ENCODE results near the gene TTC33.

The TTC33 gene

GRCh38 chr5:40503439-40503838 is 252.3 kb downstream of the TTC33 start:
- TF ChIP-seq CTCF (IDR thresholded peaks at IDR 0.05; ENCODE audit: low read depth, low read length) = no peak
- DNase-seq (ENCODE audit: extremely low read depth, low read depth) = no peak

DNA sequence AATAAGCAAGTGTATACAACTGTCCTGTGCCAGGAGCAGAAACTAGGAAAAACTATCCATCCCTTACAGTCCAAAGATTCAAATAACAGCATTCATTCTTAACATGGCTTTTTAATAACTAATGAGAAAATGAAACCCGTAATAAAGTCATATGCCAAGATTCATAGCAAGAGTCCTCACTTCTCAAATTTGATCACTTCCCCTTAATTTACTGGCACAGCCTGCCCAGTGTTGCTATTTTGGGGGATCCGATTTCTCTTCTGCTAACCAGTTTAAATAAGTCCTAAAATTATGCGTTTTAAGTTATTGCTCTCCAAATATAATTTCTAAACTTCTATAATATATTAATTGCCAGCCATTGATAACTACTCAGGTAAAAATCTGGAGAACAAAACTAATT is 253.0 kb downstream of the TTC33 start:
- no peak for DNase-seq (ENCODE audit: extremely low read depth, low read depth)

GRCh38 chr5:40501711-40502444 is 253.9 kb downstream of the TTC33 start:
- no peak for TF ChIP-seq CTCF (IDR thresholded peaks at IDR 0.05; ENCODE audit: low read depth, low read length)
- no peak for DNase-seq (ENCODE audit: extremely low read depth, low read depth)

More for the DNA sequence above, 253.0 kb downstream of the TTC33 start:
- no peak for TF ChIP-seq CTCF (IDR thresholded peaks at IDR 0.05; ENCODE audit: low read depth, low read length)

- DNase-seq (ENCODE audit: extremely low read depth, low read depth) = no peak
- no peak for TF ChIP-seq CTCF (IDR thresholded peaks at IDR 0.05; ENCODE audit: low read depth, low read length)
Measured at GRCh38 chr5:40499518-40500273, 256.1 kb downstream of the TTC33 start.

GRCh38 chr5:40499007-40499406 is 256.8 kb downstream of the TTC33 start:
- no peak for TF ChIP-seq CTCF (IDR thresholded peaks at IDR 0.05; ENCODE audit: low read depth, low read length)
- DNase-seq (ENCODE audit: extremely low read depth, low read depth) = no peak

DNA sequence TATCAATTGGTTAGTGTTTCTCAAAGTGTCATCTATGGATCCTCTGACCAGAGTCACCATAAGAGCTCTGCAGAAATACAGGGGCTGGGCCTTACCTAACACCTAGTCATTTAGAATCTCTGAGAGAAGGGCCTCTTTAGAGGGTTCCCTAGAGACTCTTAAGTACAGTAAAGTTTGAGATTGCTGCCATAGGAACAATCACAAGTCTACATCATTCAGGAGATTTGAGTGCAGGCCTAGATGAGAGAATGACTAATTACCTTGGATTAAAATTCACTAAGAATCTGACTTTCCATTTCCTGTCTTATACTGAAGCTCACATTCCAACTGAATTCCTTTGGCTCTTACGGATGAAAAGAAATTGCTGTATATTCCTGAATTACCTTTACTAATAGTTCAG is 258.2 kb downstream of the TTC33 start:
- TF ChIP-seq CTCF (IDR thresholded peaks at IDR 0.05; ENCODE audit: low read depth, low read length) = no peak
- no peak for DNase-seq (ENCODE audit: extremely low read depth, low read depth)

- no peak for DNase-seq (ENCODE audit: extremely low read depth, low read depth)
- TF ChIP-seq CTCF (IDR thresholded peaks at IDR 0.05; ENCODE audit: low read depth, low read length) = no peak
Measured at GRCh38 chr5:40495237-40495635, 260.5 kb downstream of the TTC33 start.

Data from AG09319 (cell line).